ENCODE data around the gene ISL2.

- no peak for TF ChIP-seq EZH2 (IDR thresholded peaks at IDR 0.05; ENCODE audit: low read length)
- no peak for TF ChIP-seq CTCF (optimal IDR thresholded peaks at IDR 0.05 in 1 of 3, IDR thresholded peaks at IDR 0.05 in 1 of 3, conservative IDR thresholded peaks at IDR 0.05 in 1 of 3; ENCODE audit: extremely low read depth in 1 of 3, insufficient read depth in 2 of 3, low read length in 3 of 3)
These were observed 55.3 kb downstream of the ISL2 start for GRCh38 chr15:76391847-76392246.

All from keratinocyte (primary cell).